PC-9 (cell line): ENCODE measurements around the gene RPS21. TPM values are rescaled to one million over a fixed set of nuclear protein-coding genes. Genes with fewer than 3 reads are reported as not detected.

Source experiments
- BruUV-seq: library from RNA; stranded (reverse); fragments of 400-500 nt; replicated peaks from 2 replicates; lab custom pipeline; 2021; lab: Mats Ljungman, UMichigan
- CTCF ChIA-PET: fragments of 300-600 bp; sonication (Branson Sonifier 250); formaldehyde crosslinking; loops from one replicate; lab custom pipeline; 2022; ENCODE audit warnings: antibody characterized with exemption; lab: Charles Lee
- POLR2A ChIA-PET: fragments of 300-600 bp; sonication (Branson Sonifier 250); formaldehyde crosslinking; loops from one replicate; lab custom pipeline; 2022; ENCODE audit warnings: antibody characterized with exemption; ENCODE audit not compliant: unreplicated experiment; lab: Charles Lee
- DNase-seq, 2 experiments: peaks; one replicate each; pipeline versions ENCODE4 v3.0.0 to v3.0.0-alpha.2; 2015 to 2022; ENCODE audit warnings: mixed read lengths in 1 of 2
- H2AFZ ChIP-seq: fragments of 200-600 bp; sonication (generic); 2 replicates; pipeline ENCODE4 v1.8.1; 2017; ENCODE audit warnings: antibody characterized with exemption
- H3F3A ChIP-seq: fragments of 200-600 bp; sonication (generic); 2 replicates; pipeline ENCODE4 v1.8.1; 2017; ENCODE audit warnings: antibody characterized with exemption, mild to moderate bottlenecking, low read depth; ENCODE audit not compliant: insufficient read depth
- H3K27ac ChIP-seq: fragments of 200-600 bp; sonication (generic); 2 replicates; pipeline ENCODE4 v1.6.1; 2016; ENCODE audit warnings: mixed run types
- H3K27me3 ChIP-seq: fragments of 200-600 bp; sonication (generic); 2 replicates; pipeline ENCODE4 v1.6.1; 2016; ENCODE audit warnings: low read depth, mixed run types; ENCODE audit not compliant: insufficient read depth
- H3K36me3 ChIP-seq: fragments of 200-600 bp; sonication (generic); 2 replicates; pipeline ENCODE4 v1.6.1; 2016; ENCODE audit warnings: low read depth, mixed run types
- H3K4me1 ChIP-seq: fragments of 200-600 bp; sonication (generic); replicated peaks from 2 replicates; pipeline ENCODE4 v1.6.1; 2016; ENCODE audit warnings: mixed run types; ENCODE audit not compliant: insufficient read depth
- H3K4me2 ChIP-seq: fragments of 200-600 bp; sonication (generic); 2 replicates; pipeline ENCODE4 v1.6.1; 2017; ENCODE audit warnings: mixed run types
- H3K4me3 ChIP-seq: fragments of 200-600 bp; sonication (generic); 2 replicates; pipeline ENCODE4 v1.6.1; 2016; ENCODE audit warnings: mixed run types
- H3K79me2 ChIP-seq: fragments of 200-600 bp; sonication (generic); 2 replicates; pipeline ENCODE4 v1.6.1; 2017; ENCODE audit warnings: low read depth, mixed run types
- H3K9me2 ChIP-seq: fragments of 200-600 bp; sonication (generic); 2 replicates; pipeline ENCODE4 v1.8.1; 2017; ENCODE audit warnings: mild to moderate bottlenecking; ENCODE audit not compliant: insufficient read depth
- H3K9me3 ChIP-seq: fragments of 200-600 bp; sonication (generic); 2 replicates; pipeline ENCODE4 v1.8.1; 2016; ENCODE audit warnings: low read depth; ENCODE audit not compliant: insufficient read depth
- H4K20me1 ChIP-seq: fragments of 200-600 bp; sonication (generic); 2 replicates; pipeline ENCODE4 v1.8.1; 2017; ENCODE audit not compliant: insufficient read depth
- CTCF ChIP-seq: fragments of 200-600 bp; sonication (generic); conservative IDR thresholded peaks from 2 replicates; pipeline ENCODE4 v1.6.1; 2017; ENCODE audit warnings: mixed run types, antibody characterized with exemption, mild to moderate bottlenecking, moderate library complexity
- EZH2 ChIP-seq: fragments of 200-600 bp; sonication (generic); IDR thresholded peaks from 2 replicates; pipeline ENCODE4 v1.8.0; 2017; ENCODE audit warnings: antibody characterized with exemption, low read depth
- intact Hi-C: fragments of 100-400 bp; cut with micrococcal nuclease; formaldehyde crosslinking; loops from one replicate; pipeline ENCODE4 v1.10.0; 2022; ENCODE audit not compliant: unreplicated experiment
- total RNA-seq: library from RNA; stranded (reverse); gene quantifications from 2 replicates; pipeline ENCODE4 v1.2.3, GENCODE V29; 2021

RPS21 gene
- total RNA-seq, 1 experiment from 2014 or later: 2,275 TPM

DNA sequence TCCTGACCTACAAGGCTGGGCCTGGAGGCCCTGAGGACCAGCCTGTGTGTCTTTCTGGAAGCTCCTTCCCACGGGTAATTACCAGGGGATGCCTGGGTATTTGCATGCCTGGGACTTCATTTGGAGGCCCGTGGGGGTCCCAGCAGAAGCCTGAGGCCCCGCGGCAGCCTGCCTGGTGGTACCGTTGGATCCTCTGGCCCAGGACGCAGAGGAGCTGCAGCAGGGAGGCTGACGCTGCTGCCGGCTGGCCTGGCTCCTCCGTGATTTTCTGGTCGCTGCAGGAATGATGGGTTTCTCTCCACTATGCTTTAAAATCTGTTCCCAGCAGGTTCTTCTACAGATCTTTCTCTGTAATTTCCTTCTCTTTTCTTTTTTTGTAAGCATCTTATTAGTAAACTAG lies 13.6 kb downstream of the RPS21 start:
- Histone ChIP-seq H2AFZ (no peak overlapping the region), H3K4me1 (0 out of 2 replicates have a peak, but pooled peaks cover 1% of the 10 kb centered on the region), H3K4me2 (no peak overlapping the region), H3K4me3 (no peak overlapping the region), H3K9me2 (no peaks in the 10 kb centered on the region), H4K20me1 (peaks cover 4% of the 10 kb centered on the region; the same call in 1 of the 2 replicates), H3F3A (peaks cover 19% of the 10 kb centered on the region; the same call in 1 of the 2 replicates), H3K27me3 (no peaks in the 10 kb centered on the region), H3K36me3 (no peaks in the 10 kb centered on the region), H3K79me2 (no peaks in the 10 kb centered on the region), H3K9me3 (no peaks in the 10 kb centered on the region), H3K27ac (no peak overlapping the region)
- BruUV-seq: no TSS peak
- no peak for DNase-seq
- ChIA-PET POLR2A (no interaction called here), CTCF (no interaction called here)
- no peak for TF ChIP-seq CTCF
- no peak for TF ChIP-seq EZH2
- intact Hi-C loops: loop anchor here (10.0 kb wide), 1 partner anchor 386 kb away; no protein-coding TSS in a partner anchor

- CTCF ChIA-PET: interaction anchor here (0.6 kb wide), 1 partner anchor 466 kb away, joined by 12 read pairs; no protein-coding TSS in a partner anchor
- Histone ChIP-seq H3K79me2 (no peaks in the 10 kb centered on the region), H3K9me2 (no peaks in the 10 kb centered on the region), H3K27ac (no peak overlapping the region), H2AFZ (no peak overlapping the region), H3K9me3 (no peaks in the 10 kb centered on the region), H3K27me3 (no peaks in the 10 kb centered on the region), H3K4me1 (peaks cover 10% of the 10 kb centered on the region), H3F3A (peaks cover 19% of the 10 kb centered on the region; the same call in 1 of the 2 replicates), H3K4me3 (no peak overlapping the region), H3K4me2 (no peak overlapping the region), H3K36me3 (no peaks in the 10 kb centered on the region), H4K20me1 (peaks cover 4% of the 10 kb centered on the region; the same call in 1 of the 2 replicates)
- BruUV-seq: no TSS peak
- no peak for DNase-seq
- POLR2A ChIA-PET: no interaction called here
- intact Hi-C loops: loop anchor here (10.0 kb wide), 1 partner anchor 387 kb away; no protein-coding TSS in a partner anchor
- TF ChIP-seq EZH2 (no peak), CTCF (no peak)
Measured at GRCh38 chr20:62401331-62401779, 14.5 kb downstream of the RPS21 start.

DNA sequence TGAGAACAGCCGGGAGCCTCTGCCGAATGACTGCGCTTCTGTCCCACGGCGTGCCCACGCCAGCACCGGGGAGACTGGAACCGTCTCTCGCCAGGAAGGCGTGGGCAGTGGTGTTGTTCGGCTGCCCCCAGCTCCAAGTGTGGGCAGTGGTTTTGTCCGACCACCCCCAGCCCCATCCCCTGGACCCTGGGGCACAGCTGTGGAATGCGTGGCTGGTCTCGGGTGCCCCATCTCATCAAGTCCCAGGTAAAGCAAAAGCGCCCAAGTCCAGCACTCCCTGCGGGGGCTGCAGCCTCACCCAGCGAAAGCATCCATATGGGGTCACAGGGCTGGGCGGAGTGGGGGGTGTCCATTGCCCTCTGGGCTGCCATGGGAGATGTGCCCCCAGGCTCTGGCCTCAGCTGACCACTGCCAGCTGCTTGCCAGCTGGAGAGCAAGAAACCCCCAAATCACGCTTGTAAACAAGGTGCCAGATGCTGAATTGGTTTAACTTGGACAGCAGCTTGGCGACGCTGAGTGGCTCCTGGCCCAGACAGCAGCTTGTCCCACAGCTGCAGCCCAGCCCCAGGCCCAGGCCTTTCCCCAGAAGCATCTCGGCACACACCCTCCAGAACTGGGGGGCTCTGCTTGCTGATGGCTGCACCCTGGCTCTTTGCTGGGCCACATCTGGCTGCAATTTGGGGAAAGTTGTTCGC lies 15.7 kb downstream of the RPS21 start:
- H3K9me2 ChIP-seq: no peaks in the 10 kb centered on the region
- H3K4me2 ChIP-seq: no peak overlapping the region
- DNase-seq: no peak
- no peaks in the 10 kb centered on the region for H3K36me3 ChIP-seq
- H3F3A ChIP-seq: peaks cover 19% of the 10 kb centered on the region; the same call in 1 of the 2 replicates
- no peak overlapping the region for H3K4me3 ChIP-seq
- H3K79me2 ChIP-seq: no peaks in the 10 kb centered on the region
- H2AFZ ChIP-seq: no peak overlapping the region
- no TSS peak for BruUV-seq
- CTCF ChIA-PET: no interaction called here
- H3K27ac ChIP-seq: no peak overlapping the region
- peaks cover 4% of the 10 kb centered on the region; the same call in 1 of the 2 replicates for H4K20me1 ChIP-seq
- no peak for TF ChIP-seq EZH2
- no peak for TF ChIP-seq CTCF
- peaks cover 15% of the 10 kb centered on the region for H3K4me1 ChIP-seq
- POLR2A ChIA-PET: no interaction called here
- no peaks in the 10 kb centered on the region for H3K27me3 ChIP-seq
- no peaks in the 10 kb centered on the region for H3K9me3 ChIP-seq
- intact Hi-C loops: loop anchor here (10.0 kb wide), 1 partner anchor 388 kb away; no protein-coding TSS in a partner anchor
